Dedifferentiated amniotic fluid mesenchymal stem cell (primary cell): ENCODE data around the gene B4GALT1.

Source experiments
- DNase-seq: peaks from one replicate; pipeline ENCODE4 v3.0.0-alpha.2; 2016; ENCODE audit errors: extremely low spot score

The B4GALT1 gene, protein sequence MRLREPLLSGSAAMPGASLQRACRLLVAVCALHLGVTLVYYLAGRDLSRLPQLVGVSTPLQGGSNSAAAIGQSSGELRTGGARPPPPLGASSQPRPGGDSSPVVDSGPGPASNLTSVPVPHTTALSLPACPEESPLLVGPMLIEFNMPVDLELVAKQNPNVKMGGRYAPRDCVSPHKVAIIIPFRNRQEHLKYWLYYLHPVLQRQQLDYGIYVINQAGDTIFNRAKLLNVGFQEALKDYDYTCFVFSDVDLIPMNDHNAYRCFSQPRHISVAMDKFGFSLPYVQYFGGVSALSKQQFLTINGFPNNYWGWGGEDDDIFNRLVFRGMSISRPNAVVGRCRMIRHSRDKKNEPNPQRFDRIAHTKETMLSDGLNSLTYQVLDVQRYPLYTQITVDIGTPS

DNA sequence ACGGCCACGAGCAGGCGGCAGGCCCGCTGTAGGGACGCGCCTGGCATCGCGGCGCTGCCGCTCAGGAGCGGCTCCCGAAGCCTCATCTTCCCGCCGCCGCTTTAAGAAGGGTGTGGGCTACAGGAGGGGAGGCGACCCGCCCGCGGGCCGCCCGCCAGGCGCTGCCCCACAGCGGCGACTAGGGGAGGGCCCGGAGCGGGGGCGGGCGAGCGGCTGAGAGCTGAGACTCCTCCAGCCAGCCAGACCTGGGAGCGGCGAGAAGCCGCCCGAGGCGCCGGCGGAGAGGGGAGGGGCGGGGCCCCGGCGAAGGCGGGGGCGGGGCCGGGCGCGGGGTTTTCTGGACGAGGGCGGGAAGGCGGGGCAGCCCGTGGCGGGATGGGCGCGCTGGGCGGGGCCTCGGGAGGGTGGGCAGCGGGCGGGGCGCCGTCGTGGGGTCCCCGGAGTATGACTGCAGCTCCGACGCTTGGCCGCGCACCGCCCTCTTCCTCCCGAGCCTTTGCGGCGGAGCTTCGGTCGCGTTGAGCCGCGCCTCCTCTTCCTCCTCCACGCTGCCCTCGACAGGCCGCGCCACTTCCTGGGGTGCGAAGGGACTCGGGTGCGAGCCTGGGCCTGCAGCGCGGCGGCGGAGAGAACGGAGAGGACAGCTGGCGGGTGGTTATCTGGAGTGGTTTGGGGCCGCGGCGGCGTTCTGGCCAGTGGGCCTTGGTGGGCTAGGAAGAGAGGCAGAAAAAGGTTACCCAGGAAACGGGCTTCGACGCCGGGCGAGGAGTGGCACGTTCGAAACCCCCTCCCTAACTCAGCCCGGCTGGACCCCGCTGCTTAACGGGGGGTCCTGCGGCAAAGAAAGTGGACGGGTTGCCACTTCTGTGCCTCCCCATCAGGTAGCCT, at the start of gene B4GALT1:
TSS of gene B4GALT1 (minus strand) at position 253 of the 888 bp plus-strand sequence. CDS start at position 86, 167 bp downstream.
- DNase-seq, result peak; percentile 88

DNA sequence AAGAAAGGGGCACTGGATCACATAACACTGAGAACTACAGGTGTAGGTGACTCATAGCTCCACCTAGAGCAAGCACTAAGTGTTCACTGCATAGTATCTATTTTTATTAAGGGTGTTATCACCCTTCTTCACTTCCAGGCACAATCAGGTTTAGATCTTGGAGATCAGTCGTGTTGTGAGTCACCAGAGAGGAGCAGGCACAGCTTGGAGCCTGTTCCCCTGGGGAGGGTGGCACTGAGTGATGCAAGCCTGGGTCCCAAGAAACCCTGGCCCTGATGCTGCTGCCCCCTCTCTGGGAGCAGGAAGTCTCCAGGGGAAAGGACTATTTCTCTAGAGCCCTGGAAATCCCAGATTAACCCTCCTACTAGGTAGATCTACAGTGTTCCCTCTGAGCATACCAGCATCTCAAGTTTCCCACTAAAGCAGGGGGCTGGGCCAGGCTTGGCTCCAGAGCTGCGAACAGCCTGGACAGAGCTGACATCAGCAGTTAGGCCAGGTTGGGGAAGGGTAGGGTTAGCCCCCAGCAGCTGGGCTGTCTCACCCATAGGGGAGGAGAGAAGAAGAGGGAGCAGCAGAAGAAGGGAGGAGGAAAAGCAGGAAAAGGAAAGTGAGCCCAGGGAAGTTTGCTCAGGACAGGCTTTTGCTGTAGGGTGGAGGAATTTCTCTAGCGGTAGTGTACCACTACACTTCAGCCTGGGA, 44.7 kb upstream of the B4GALT1 start:
- DNase-seq, result no peak

DNA sequence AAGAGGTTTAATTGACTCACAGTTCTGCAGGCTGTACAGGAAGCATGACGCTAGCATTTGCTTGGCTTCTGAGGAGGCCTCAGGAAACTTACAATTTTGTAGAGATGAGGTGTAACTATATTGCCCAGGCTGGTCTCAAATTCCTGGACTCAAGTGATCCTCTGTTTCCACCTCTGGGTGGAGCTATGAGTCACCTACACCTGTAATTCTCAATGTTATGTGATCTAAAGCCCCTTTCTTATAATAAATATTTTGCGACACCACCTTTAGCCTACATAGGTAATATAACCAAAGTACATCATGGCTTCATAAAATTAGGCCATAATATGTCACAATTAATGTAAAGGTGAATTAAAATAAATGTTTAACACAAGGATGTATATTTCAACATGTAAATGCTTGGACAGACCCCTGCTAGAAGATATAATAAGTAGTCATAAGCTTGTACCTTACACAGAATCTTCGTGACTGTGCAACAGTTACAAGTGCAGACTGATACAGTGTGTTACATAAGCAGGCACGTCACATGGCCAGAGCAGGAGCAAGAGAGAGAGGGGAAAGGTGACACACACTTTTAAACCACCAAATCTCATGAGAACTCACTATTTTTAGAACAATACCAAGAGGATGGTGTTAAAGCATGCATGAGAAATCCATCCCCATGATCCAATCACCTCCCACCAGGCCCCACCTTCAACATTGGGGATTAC, 43.0 kb upstream of the B4GALT1 start:
- DNase-seq, result no peak

DNA sequence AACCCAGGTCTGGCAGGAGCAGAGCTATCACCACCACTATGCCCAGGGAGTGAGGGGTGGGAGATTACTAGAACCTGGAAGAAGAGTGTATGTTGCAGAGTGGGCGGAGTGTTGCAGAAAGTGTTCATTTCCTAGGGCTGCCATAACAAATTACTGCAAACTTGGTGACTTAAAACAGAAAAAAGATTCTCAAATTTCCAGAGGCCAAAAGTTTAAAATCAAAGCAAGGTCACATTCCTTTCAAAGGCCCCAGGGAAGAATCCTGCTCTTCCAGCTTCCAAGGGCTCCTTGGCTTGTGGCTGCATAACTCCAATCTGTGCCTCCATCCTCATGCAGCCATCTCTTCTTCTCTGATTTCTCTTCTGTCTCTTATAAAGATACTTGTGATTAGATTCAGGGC, 42.3 kb upstream of the B4GALT1 start:
- peak; percentile 20 for DNase-seq

DNA sequence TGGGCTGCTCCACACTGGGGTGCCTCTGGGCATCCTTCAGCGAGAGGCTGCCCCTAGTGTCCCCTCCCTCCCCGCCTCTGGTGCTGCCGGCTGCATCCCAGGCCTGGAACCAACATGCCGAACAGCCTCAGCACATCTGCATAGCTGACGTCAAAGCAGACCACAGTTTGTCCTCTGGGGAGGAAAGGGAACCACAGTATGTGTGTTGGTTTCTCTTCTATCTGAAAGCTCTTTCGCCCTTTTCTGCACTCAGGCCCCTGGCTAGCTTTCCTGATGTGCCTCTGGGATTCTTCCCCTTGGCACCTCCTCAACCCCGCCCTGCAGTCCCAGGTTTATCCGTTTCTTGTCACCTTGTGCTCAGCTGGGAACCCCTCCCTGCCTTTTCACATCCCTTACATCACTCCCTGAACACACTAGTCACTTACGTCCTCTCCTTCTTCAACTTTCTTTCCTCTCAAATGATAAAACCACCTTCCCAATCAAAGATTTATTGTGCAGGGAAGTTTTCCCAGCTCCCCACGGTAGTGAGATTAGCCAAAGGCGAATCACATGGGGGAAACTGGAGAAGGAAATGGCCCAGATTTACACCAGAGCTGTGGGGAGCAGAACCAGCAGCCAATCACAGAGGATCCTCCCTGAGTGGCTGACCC, 35.5 kb upstream of the B4GALT1 start:
- DNase-seq, result no peak

DNA sequence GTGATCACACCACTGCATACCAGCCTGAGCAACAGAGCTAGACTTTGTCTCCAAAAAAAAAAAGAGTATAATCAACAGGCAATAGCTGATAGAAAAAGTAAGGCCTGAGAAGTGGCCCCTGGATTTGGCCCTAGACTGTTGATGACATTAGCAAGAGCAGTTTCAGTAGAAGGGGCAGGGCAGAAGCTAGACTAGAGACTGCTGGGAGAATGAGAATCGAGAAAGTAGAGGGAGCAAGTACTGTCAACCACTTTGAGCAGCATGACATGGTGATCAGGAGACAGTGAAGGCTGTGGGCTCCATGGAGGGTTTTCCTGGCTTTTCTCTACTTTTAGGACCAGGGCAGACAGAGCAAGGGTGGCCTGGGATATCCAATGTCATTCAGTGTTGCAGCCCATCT, 34.9 kb upstream of the B4GALT1 start:
- no peak for DNase-seq

DNA sequence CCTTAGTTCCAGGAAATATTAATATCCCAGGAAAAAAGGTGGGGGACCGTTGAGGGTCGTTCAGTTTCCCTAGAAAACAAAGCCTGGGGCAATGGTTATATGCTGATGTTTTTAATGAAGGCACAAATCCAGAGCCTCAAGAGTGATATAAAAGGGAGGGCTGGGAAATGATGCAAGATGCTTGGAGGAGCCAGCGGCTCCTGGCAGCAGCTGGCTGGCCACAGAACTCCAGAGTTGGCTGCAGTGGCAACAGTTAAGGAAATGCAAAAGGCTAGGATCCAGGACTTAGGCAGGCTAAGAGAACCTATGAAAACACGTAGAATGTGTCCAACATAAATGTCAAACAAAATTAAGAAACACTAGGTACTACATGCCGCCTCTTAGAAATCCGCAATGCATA, 31.0 kb upstream of the B4GALT1 start:
- DNase-seq, result no peak

DNA sequence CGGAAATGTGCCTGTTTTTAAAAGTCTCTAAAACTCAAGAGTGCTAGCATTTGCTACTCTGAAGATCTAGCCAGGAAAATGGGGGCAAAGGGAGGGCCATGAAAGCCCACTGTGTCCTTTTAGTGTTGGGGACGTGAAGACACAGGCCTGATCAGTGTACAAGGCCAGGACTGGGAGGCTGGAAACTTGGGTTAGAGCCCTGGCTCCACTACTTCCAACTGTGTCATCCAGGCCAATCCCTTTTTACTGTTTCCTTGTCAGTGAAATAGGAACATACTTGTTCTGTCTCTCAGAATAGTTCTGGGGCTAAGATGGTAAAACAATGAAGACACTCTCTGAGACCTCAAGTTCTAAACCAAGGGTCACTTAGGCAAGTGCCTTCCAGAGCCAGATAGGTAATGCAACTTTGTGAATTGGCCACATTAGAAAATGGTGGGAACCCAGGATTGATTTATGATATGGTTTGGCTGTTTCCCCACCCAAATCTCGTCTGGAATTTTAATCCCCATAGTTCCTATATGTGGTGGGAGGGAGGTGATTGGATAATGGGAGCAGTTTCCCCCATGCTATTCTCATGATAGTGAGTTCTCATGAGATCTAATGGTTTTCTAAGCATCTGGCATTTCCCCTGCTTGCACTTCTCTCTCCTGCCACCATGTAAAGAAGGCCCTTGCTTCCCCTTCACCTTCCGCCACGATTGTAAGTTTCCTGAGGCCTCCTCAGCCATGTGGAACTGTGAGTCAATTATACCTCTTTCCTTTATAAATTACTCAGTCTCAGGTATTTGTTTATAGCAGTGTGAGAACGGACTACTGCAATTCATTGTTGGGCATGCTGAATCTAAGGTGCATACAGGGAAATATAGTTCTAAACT, 30.4 kb upstream of the B4GALT1 start:
- DNase-seq, result no peak

DNA sequence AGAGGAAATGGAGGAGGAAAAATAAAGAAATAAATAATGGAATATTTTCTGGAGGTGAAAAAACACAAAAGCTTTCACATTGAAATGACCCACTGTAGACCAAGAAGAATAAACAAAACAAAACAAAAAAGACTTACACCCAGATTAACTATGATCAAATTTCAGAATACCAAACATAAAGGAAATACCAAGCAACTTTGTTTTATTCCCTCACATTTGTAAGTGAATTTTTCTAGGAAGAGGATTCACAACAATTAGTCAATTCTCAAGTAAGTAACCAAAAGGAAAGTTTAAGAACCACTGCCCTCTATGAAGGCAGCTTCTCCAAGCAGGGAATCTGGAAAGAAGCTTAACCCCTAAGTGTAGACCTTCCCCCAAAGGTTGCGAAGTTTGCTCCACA, 29.6 kb upstream of the B4GALT1 start:
- DNase-seq, result peak; percentile 36

DNA sequence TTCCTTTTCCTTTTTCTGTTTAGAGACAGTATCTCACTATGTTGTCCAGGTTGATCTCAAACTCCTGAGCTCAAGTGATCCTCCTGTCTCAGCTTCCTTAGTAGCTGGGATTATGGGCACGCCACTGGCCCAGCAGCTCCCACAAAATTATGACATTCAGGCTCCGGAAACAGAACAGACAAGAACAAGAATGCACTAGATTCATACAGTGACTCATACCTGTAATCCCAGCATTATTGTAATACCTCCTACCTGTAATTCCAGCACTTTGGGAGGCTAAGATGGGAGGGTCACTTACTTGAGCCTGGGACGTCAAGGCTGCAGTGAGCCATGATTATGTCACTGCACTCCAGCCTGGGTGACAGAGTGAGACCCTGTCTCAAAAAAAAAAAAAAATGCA, 26.7 kb upstream of the B4GALT1 start:
- no peak for DNase-seq

DNA sequence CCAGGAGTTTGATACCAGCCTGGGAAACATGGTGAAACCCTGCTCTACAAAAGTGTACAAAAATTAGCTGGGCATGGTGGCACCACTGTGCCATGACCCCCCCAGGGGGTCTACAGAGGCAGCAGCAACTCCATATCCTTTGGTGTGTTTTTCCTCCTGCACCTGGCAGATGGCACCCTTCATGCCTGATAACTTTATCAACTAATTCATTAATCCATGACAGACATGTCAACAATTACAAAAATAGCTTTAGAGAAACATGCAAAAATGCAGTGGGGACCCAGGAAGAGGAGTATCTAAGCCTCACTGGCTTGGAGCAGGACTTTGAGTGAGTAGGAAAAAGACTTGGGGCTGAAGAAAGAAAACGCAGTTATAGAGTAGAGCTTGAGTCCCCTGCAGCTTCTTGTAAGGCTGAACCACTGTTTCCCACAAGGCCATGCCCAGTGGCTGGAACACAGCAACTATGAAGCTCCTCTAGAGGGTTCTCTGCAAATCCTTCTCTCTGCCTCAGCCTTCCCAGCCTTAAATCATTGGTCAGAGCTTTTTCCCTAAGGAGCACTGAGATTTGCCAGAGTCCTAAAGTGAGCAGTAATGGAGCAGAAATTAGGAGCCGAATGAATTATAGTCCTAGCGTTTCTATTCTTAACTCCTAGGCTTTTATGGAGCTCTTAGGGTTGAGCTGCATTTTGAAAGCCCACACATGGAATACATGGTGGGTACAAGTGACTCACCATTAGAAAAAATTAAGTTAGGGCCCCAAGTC, 25.5 kb upstream of the B4GALT1 start:
- DNase-seq, result no peak

DNA sequence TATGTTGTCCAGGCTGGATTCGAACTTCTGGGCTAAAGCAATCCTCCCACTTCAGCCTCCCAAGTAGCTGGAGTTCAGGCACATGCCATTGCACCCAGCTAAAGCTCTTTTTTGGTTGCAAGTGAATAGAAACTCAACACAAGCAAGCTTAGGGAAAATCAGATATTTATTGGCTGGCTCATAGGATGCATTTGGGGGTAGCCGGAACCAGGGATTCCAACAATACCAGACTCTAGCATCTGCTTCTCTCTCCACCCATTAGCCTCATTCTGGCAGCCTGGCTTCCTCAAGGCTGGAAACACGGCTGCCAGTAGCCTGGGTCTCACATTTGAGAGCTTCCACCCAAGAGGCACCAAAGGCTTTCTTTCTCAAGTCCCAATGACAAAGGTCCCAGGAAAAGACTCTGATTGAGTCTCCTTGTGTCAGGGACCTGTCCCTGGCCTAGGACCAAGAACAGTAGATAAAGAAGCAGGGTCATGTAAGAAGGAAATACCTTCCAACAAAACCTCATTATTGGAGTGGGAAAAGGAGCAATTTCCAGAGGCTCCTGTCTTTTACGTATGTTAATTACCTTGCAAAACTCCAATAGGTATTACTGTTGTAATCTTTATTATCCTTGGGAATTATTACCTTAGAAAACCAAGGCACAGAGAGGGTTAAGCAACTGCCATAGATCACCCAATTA, 23.0 kb upstream of the B4GALT1 start:
- no peak for DNase-seq

DNA sequence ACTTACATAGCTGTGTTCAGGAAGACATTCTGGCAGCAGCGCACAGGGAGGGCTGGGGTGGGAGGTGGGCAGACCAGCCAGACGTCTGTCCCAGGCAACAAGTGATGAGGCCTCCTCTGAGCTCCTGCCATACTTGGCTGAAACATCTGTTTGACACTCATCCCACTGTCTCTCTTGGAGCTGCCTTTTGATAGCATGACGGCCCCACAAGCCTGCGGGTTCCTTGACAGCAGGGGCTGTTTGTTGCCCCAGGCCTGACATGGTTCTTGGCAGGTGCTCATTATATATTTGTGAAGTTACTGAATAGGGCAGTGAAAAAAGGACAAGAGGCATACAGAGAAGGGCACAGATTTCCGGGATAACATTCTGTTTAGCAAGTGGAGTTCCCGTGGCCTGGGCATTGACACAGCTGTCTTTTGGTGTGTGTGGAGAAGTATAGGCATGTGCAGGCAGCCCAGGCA, 22.2 kb upstream of the B4GALT1 start:
- DNase-seq, result no peak

DNA sequence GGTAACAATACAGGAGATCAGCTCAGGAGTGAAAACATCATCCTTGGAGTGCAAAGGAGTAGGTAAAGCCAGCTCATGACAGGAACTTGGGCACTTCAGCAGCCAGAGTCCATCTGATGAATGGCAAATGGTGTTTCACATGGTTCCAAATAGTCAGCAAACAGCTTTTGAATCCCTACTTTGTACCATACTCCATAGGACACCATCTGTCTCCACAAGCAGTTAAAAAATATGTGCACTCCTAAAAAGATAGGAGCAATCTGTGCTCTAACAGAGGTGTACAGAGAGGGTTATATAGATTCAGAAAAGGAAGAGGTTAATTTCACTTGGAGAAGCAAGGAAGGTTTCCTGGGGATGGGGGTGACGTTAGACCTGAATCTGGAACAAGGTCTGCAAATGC, 21.6 kb upstream of the B4GALT1 start:
- no peak for DNase-seq

DNA sequence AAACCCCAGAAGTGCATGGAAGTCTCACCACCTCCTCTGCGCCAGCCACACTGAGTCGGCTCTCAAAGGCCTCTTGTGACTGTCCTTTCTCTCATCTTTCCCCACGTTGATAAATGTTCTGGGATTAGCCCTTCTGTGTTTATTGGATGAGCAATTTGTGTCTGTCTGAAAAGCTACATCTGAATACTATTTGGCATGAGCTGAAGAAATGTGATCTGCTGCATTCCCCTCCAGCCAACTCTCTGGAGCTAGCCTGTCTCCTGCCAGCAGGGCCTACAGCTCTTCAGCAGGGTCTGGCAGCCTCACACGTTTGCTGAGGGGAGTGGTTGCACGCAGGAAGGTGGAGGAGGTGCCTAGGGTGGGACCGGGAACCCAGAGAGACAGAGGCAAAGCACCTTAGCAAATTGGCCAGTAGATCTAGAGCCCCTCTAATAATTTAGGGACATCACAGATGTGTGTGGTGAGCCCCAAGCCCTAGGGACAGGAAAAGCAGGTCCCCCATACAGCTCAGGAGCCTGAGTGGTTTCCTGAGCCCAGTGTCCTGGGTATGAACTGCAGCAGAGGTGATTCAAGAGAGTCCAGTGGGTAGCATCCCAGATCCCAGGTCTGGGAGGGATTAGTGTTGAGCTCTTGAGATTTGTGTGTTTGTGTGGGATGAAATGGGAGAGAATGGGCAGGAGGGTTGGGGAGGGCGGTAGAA, 20.5 kb upstream of the B4GALT1 start:
- peak; percentile 78 for DNase-seq

DNA sequence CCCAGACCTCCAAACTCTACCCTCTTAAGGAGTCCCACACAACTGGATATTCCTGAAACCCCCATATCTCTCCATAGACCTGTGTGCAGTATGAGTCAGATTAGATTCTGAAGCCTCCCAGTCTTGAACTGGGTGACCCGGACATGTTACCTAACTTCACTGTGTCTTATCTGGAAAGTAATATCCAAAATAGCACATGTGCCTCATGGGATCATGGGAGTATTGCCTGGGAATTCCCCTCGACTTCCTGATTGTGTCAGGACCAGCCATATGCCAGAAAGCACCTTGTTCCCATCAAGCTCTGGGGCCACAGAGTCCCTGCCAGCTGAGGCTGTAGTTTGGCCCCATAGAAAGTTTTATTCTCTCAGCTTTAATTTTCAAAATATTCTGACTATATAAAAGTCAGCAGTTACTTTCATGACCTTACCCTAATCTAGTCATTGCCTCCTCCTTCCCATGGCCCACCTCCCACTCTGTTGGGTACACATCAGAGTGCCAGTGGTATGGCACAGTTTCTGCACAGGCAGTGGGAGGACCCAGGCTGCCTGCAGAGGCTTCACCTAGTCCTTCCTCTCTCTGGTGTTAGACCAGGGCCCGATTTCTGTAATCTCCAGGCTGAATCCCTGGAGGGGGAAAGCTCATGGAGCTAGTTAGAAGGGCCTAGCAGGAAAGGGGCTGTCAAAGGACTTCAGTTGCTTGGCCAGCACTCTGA, 19.5 kb upstream of the B4GALT1 start:
- no peak for DNase-seq

DNA sequence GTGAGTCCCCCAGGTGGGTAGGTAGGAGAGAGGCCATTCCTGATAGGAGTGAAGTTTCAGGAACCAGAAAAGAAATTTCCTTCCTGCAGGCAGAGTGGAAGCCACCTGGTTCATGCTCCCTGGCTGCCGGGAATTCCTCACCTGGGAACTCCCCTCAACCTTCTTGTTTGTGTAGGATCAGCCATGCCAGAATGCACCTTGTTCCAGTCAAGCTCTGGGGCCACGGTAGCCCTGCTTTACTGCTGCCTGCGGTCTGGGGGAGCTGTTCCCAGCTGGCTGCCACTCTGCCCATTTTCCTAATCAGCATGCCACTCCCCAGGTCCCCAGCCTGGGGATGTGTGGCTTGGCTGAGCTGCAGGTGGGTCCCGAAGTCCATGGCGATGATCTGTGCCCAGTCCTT, 18.7 kb upstream of the B4GALT1 start:
- no peak for DNase-seq
